GM23338 (cell line): ENCODE measurements around the gene CYP3A4. TPM values are rescaled to one million over a fixed set of nuclear protein-coding genes. Genes with fewer than 3 reads are reported as not detected.

Source experiments
- ATAC-seq: fragments of 200-7000 bp; cut with Tn5 transposase; 3 replicates; pipeline ENCODE4 v1.9.1; 2020
- DNase-seq: peaks from one replicate; pipeline ENCODE4 v3.0.0-alpha.2; 2015; ENCODE audit warnings: low spot score
- H2AFZ ChIP-seq: fragments of 200-600 bp; sonication (generic); 2 replicates; pipeline ENCODE4 v1.8.0; 2016; ENCODE audit warnings: antibody characterized with exemption, mild to moderate bottlenecking, moderate library complexity
- H3F3A ChIP-seq: fragments of 200-600 bp; sonication (generic); replicated peaks from 2 replicates; pipeline ENCODE4 v1.8.0; 2017; ENCODE audit warnings: antibody characterized with exemption, mixed run types, low read depth
- H3K27ac ChIP-seq: fragments of 200-600 bp; sonication (generic); 2 replicates; pipeline ENCODE4 v1.6.1; 2016; ENCODE audit warnings: low read depth
- H3K27me3 ChIP-seq: fragments of 200-600 bp; sonication (generic); 2 replicates; pipeline ENCODE4 v1.8.0; 2016; ENCODE audit warnings: mild to moderate bottlenecking, mixed run types, moderate library complexity; ENCODE audit not compliant: insufficient read depth
- H3K36me3 ChIP-seq: fragments of 200-600 bp; sonication (generic); 2 replicates; pipeline ENCODE4 v1.8.0; 2016; ENCODE audit warnings: mild to moderate bottlenecking; ENCODE audit not compliant: insufficient read depth
- H3K4me1 ChIP-seq: fragments of 200-600 bp; sonication (generic); 2 replicates; pipeline ENCODE4 v1.8.0; 2016; ENCODE audit warnings: mild to moderate bottlenecking, moderate library complexity; ENCODE audit not compliant: insufficient read depth
- H3K4me2 ChIP-seq: fragments of 200-600 bp; sonication (generic); 2 replicates; pipeline ENCODE4 v1.7.1; 2017; ENCODE audit warnings: mixed run types
- H3K4me3 ChIP-seq: fragments of 200-600 bp; sonication (generic); 2 replicates; pipeline ENCODE4 v1.6.1; 2016; ENCODE audit warnings: mixed run types
- H3K79me2 ChIP-seq: fragments of 200-600 bp; sonication (generic); replicated peaks from 2 replicates; pipeline ENCODE4 v1.8.0; 2017; ENCODE audit warnings: mild to moderate bottlenecking; ENCODE audit not compliant: insufficient read depth
- H3K9me2 ChIP-seq: fragments of 200-600 bp; sonication (generic); 2 replicates; pipeline ENCODE4 v1.8.0; 2017; ENCODE audit not compliant: insufficient read depth
- H4K20me1 ChIP-seq: fragments of 200-600 bp; sonication (generic); replicated peaks from 2 replicates; pipeline ENCODE4 v1.8.0; 2017; ENCODE audit warnings: mild to moderate bottlenecking; ENCODE audit not compliant: insufficient read depth
- H3K27ac Mint-ChIP-seq: 2 replicates; pipeline ENCODE4 v1.8.0; 2020; ENCODE audit warnings: inconsistent platforms, mild to moderate bottlenecking, moderate library complexity, mixed read lengths
- H3K27me3 Mint-ChIP-seq: 3 replicates; pipeline ENCODE4 v1.8.0; 2022; ENCODE audit warnings: low read depth, mild to moderate bottlenecking, moderate library complexity, mixed read lengths, inconsistent platforms; ENCODE audit not compliant: insufficient read depth, poor library complexity
- H3K36me3 Mint-ChIP-seq: 3 replicates; pipeline ENCODE4 v1.8.0; 2021; ENCODE audit warnings: low read depth, mild to moderate bottlenecking, inconsistent platforms, moderate library complexity, mixed read lengths
- H3K4me1 Mint-ChIP-seq: 3 replicates; pipeline ENCODE4 v1.8.0; 2020; ENCODE audit warnings: mild to moderate bottlenecking, inconsistent platforms, mixed read lengths
- H3K4me3 Mint-ChIP-seq: 3 replicates; pipeline ENCODE4 v1.8.0; 2021; ENCODE audit warnings: moderate library complexity, mild to moderate bottlenecking, inconsistent platforms, mixed read lengths
- H3K9me3 Mint-ChIP-seq: 3 replicates; pipeline ENCODE4 v1.8.0; 2020; ENCODE audit warnings: moderate library complexity, mild to moderate bottlenecking, inconsistent platforms, mixed read lengths
- CREB1 ChIP-seq: fragments of 250-450 bp; sonication (Bioruptor Pico); IDR thresholded peaks from 2 replicates; pipeline ENCODE4 v1.5.0; 2020; ENCODE audit warnings: low read depth, mild to moderate bottlenecking, moderate library complexity
- EZH2 ChIP-seq: fragments of 200-600 bp; sonication (generic); IDR thresholded peaks from one replicate; pipeline ENCODE4 v1.8.0; 2017; ENCODE audit warnings: antibody characterized with exemption, mild to moderate bottlenecking, low read depth; ENCODE audit not compliant: unreplicated experiment
- EZH2phosphoT487 ChIP-seq: fragments of 200-600 bp; sonication (generic); IDR thresholded peaks from one replicate; pipeline ENCODE4 v1.8.1; 2018; ENCODE audit warnings: antibody characterized with exemption; ENCODE audit not compliant: unreplicated experiment
- JUNB ChIP-seq: IDR thresholded peaks from one replicate; pipeline ENCODE4 v1.6.1; 2016; ENCODE audit warnings: antibody characterized with exemption; ENCODE audit not compliant: unreplicated experiment
- NANOG ChIP-seq: IDR thresholded peaks from 2 replicates; pipeline ENCODE4 v1.6.1; 2016; ENCODE audit warnings: antibody characterized with exemption, borderline replicate concordance
- POLR2AphosphoS5 ChIP-seq: IDR thresholded peaks from 2 replicates; pipeline ENCODE4 v1.6.1; 2016; ENCODE audit warnings: antibody characterized with exemption, low read depth
- STAT1 ChIP-seq: IDR thresholded peaks from one replicate; pipeline ENCODE4 v1.6.1; 2016; ENCODE audit warnings: antibody characterized with exemption; ENCODE audit not compliant: unreplicated experiment
- ZNF114 ChIP-seq: fragments of 250-450 bp; sonication (Bioruptor Pico); IDR thresholded peaks from 2 replicates; pipeline ENCODE4 v1.5.0; 2020; ENCODE audit warnings: mild to moderate bottlenecking, moderate library complexity
- ZNF331 ChIP-seq: fragments of 250-450 bp; sonication (Bioruptor Pico); IDR thresholded peaks from 2 replicates; pipeline ENCODE4 v1.5.0; 2020; ENCODE audit warnings: low read depth, mild to moderate bottlenecking, moderate library complexity
- polyA plus RNA-seq: library from polyadenylated mRNA; unstranded; fragments of >200 nt; fragmentation: Nextera tagmentation; extraction: Ambion mirVana; gene quantifications from 2 replicates; pipeline ENCODE4 v1.2.1, GENCODE V29; 2016
- total RNA-seq: library from RNA; depleted of rRNA; stranded (reverse); fragments of >200 nt; shearing (Covaris generic); gene quantifications from 2 replicates; pipeline ENCODE4 v1.2.3, GENCODE V29; 2014
- TF ChIP-seq, protein P1 (sequence below), 2 experiments: fragments of 200-600 bp in 1 of 2; sonication (generic) in 1 of 2; conservative IDR thresholded peaks; 2 replicates each; pipeline versions ENCODE4 v1.5.1 to v1.6.1; 2016 to 2017; ENCODE audit warnings: antibody characterized with exemption in 2 of 2, low read depth in 2 of 2, mild to moderate bottlenecking in 2 of 2, moderate library complexity in 1 of 2
- TF ChIP-seq, protein P2 (sequence below): fragments of 250-450 bp; sonication (Bioruptor Pico); IDR thresholded peaks from 2 replicates; pipeline ENCODE4 v1.5.0; 2020; ENCODE audit warnings: mild to moderate bottlenecking, moderate library complexity
- TF ChIP-seq, protein P3 (sequence below): IDR thresholded peaks from 2 replicates; pipeline ENCODE4 v1.6.1; 2016; ENCODE audit warnings: antibody characterized with exemption
- TF ChIP-seq, protein P4 (sequence below): IDR thresholded peaks from one replicate; pipeline ENCODE4 v1.6.1; 2018; ENCODE audit warnings: antibody characterized with exemption; ENCODE audit not compliant: unreplicated experiment

The CYP3A4 gene
- total and polyA plus RNA-seq, 2 experiments from 2014 or later = not detected

DNA sequence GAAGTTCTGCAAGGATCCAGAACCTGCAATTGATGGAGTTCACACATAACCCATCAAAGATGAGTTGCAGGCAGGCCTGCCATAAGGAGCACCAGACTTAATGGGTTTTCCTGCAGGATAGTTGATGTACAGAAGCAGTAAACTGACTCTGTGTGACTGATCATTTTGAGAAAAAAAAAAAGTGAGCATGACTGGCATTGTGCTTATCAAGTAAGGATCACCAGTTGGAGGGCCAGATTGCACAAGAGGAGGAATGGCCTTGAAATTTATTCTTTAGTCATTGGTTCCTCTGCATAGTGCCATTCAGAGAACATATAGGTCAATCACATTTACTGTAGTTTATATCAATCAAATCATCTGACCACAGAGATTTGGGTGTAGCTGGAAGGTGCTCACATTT lies 47.6 kb upstream of the CYP3A4 start:
- H3K27me3 ChIP-seq = no peaks in the 10 kb centered on the region
- H3F3A ChIP-seq = no peaks in the 10 kb centered on the region
- H3K36me3 ChIP-seq = no peaks in the 10 kb centered on the region
- H3K27ac ChIP-seq = no peak overlapping the region
- no peaks in the 10 kb centered on the region for H4K20me1 ChIP-seq
- Mint-ChIP-seq H3K4me1 (peaks cover 2% of the 10 kb centered on the region; the same call in 1 of the 3 replicates), H3K4me3 (no peak overlapping the region), H3K36me3 (no peaks in the 10 kb centered on the region), H3K9me3 (no peaks in the 10 kb centered on the region), H3K27ac (no peak overlapping the region), H3K27me3 (no peaks in the 10 kb centered on the region)
- no peak overlapping the region for H3K4me3 ChIP-seq
- no peak overlapping the region for H3K4me2 ChIP-seq
- no peak for TF ChIP-seq STAT1
- TF ChIP-seq, protein P1, sequence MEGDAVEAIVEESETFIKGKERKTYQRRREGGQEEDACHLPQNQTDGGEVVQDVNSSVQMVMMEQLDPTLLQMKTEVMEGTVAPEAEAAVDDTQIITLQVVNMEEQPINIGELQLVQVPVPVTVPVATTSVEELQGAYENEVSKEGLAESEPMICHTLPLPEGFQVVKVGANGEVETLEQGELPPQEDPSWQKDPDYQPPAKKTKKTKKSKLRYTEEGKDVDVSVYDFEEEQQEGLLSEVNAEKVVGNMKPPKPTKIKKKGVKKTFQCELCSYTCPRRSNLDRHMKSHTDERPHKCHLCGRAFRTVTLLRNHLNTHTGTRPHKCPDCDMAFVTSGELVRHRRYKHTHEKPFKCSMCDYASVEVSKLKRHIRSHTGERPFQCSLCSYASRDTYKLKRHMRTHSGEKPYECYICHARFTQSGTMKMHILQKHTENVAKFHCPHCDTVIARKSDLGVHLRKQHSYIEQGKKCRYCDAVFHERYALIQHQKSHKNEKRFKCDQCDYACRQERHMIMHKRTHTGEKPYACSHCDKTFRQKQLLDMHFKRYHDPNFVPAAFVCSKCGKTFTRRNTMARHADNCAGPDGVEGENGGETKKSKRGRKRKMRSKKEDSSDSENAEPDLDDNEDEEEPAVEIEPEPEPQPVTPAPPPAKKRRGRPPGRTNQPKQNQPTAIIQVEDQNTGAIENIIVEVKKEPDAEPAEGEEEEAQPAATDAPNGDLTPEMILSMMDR (conservative IDR thresholded peaks at IDR 0.05; ENCODE audit: low read depth in 2 of 2) = no peak
- TF ChIP-seq ZNF114 = no peak
- TF ChIP-seq CREB1 (CRISPR knock-in tag) = no peak
- TF ChIP-seq, protein P2, sequence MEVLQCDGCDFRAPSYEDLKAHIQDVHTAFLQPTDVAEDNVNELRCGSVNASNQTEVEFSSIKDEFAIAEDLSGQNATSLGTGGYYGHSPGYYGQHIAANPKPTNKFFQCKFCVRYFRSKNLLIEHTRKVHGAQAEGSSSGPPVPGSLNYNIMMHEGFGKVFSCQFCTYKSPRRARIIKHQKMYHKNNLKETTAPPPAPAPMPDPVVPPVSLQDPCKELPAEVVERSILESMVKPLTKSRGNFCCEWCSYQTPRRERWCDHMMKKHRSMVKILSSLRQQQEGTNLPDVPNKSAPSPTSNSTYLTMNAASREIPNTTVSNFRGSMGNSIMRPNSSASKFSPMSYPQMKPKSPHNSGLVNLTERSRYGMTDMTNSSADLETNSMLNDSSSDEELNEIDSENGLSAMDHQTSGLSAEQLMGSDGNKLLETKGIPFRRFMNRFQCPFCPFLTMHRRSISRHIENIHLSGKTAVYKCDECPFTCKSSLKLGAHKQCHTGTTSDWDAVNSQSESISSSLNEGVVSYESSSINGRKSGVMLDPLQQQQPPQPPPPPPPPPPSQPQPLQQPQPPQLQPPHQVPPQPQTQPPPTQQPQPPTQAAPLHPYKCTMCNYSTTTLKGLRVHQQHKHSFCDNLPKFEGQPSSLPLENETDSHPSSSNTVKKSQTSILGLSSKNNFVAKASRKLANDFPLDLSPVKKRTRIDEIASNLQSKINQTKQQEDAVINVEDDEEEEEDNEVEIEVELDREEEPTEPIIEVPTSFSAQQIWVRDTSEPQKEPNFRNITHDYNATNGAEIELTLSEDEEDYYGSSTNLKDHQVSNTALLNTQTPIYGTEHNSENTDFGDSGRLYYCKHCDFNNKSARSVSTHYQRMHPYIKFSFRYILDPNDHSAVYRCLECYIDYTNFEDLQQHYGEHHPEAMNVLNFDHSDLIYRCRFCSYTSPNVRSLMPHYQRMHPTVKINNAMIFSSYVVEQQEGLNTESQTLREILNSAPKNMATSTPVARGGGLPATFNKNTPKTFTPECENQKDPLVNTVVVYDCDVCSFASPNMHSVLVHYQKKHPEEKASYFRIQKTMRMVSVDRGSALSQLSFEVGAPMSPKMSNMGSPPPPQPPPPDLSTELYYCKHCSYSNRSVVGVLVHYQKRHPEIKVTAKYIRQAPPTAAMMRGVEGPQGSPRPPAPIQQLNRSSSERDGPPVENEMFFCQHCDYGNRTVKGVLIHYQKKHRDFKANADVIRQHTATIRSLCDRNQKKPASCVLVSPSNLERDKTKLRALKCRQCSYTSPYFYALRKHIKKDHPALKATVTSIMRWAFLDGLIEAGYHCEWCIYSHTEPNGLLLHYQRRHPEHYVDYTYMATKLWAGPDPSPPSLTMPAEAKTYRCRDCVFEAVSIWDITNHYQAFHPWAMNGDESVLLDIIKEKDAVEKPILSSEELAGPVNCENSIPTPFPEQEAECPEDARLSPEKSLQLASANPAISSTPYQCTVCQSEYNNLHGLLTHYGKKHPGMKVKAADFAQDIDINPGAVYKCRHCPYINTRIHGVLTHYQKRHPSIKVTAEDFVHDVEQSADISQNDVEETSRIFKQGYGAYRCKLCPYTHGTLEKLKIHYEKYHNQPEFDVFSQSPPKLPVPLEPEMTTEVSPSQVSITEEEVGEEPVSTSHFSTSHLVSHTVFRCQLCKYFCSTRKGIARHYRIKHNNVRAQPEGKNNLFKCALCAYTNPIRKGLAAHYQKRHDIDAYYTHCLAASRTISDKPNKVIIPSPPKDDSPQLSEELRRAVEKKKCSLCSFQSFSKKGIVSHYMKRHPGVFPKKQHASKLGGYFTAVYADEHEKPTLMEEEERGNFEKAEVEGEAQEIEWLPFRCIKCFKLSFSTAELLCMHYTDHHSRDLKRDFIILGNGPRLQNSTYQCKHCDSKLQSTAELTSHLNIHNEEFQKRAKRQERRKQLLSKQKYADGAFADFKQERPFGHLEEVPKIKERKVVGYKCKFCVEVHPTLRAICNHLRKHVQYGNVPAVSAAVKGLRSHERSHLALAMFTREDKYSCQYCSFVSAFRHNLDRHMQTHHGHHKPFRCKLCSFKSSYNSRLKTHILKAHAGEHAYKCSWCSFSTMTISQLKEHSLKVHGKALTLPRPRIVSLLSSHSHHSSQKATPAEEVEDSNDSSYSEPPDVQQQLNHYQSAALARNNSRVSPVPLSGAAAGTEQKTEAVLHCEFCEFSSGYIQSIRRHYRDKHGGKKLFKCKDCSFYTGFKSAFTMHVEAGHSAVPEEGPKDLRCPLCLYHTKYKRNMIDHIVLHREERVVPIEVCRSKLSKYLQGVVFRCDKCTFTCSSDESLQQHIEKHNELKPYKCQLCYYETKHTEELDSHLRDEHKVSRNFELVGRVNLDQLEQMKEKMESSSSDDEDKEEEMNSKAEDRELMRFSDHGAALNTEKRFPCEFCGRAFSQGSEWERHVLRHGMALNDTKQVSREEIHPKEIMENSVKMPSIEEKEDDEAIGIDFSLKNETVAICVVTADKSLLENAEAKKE (CRISPR knock-in tag) = no peak
- TF ChIP-seq ZNF331 (CRISPR knock-in tag) = no peak
- no peak for TF ChIP-seq NANOG
- TF ChIP-seq, protein P3, sequence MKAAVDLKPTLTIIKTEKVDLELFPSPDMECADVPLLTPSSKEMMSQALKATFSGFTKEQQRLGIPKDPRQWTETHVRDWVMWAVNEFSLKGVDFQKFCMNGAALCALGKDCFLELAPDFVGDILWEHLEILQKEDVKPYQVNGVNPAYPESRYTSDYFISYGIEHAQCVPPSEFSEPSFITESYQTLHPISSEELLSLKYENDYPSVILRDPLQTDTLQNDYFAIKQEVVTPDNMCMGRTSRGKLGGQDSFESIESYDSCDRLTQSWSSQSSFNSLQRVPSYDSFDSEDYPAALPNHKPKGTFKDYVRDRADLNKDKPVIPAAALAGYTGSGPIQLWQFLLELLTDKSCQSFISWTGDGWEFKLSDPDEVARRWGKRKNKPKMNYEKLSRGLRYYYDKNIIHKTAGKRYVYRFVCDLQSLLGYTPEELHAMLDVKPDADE = no peak
- TF ChIP-seq EZH2phosphoT487 = no peak
- TF ChIP-seq, protein P4, sequence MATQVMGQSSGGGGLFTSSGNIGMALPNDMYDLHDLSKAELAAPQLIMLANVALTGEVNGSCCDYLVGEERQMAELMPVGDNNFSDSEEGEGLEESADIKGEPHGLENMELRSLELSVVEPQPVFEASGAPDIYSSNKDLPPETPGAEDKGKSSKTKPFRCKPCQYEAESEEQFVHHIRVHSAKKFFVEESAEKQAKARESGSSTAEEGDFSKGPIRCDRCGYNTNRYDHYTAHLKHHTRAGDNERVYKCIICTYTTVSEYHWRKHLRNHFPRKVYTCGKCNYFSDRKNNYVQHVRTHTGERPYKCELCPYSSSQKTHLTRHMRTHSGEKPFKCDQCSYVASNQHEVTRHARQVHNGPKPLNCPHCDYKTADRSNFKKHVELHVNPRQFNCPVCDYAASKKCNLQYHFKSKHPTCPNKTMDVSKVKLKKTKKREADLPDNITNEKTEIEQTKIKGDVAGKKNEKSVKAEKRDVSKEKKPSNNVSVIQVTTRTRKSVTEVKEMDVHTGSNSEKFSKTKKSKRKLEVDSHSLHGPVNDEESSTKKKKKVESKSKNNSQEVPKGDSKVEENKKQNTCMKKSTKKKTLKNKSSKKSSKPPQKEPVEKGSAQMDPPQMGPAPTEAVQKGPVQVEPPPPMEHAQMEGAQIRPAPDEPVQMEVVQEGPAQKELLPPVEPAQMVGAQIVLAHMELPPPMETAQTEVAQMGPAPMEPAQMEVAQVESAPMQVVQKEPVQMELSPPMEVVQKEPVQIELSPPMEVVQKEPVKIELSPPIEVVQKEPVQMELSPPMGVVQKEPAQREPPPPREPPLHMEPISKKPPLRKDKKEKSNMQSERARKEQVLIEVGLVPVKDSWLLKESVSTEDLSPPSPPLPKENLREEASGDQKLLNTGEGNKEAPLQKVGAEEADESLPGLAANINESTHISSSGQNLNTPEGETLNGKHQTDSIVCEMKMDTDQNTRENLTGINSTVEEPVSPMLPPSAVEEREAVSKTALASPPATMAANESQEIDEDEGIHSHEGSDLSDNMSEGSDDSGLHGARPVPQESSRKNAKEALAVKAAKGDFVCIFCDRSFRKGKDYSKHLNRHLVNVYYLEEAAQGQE = no peak
- TF ChIP-seq POLR2AphosphoS5 = no peak
- TF ChIP-seq JUNB = no peak
- no peak for TF ChIP-seq EZH2
- no peaks in the 10 kb centered on the region for H3K79me2 ChIP-seq
- H2AFZ ChIP-seq = no peak overlapping the region
- peaks cover 6% of the 10 kb centered on the region; the same call in 1 of the 2 replicates for H3K4me1 ChIP-seq
- DNase-seq (no peak), ATAC-seq (no peak)
- H3K9me2 ChIP-seq = no peaks in the 10 kb centered on the region; the same call in 1 of the 2 replicates
